ENCODE results near the gene NFIA. TPM values are rescaled to one million over a fixed set of nuclear protein-coding genes. Genes with fewer than 3 reads are reported as not detected.

NFIA gene
- total RNA-seq, 1 experiment from 2014 or later = 65.4 TPM

DNA sequence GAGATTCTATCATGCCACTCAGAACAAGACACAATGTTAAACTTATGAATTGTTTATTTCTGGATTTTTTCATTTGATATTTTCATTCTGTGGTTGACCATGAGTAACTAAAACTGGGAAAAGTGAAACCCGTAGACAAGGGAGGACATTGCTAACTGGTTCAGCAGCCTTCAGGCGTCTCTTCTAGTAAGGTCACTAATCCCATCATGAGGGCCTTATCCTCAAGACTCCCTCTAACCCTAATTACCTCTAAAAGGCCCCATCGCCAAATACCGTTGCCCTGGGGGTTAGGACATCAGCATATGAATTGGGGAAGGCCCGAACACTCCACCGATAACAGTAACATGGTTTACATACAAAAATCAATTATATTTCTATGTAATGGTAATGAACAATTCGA is 394.9 kb downstream of the NFIA start:
- H3K36me3 ChIP-seq (ENCODE audit: insufficient read depth, low read length, poor library complexity, severe bottlenecking) = no peaks in the 10 kb centered on the region
- H3K27me3 ChIP-seq (replicated peaks; ENCODE audit: insufficient read depth, low read depth, low read length, poor library complexity) = peaks cover 9% of the 10 kb centered on the region
- no peak for DNase-seq (ENCODE audit: low spot score)
- H3K27ac ChIP-seq (ENCODE audit: low read depth, low read length, poor library complexity, severe bottlenecking) = no peak overlapping the region
- no peak overlapping the region for H3K4me3 ChIP-seq (ENCODE audit: low read depth, low read length, poor library complexity, severe bottlenecking)
- intact Hi-C loops (cut with micrococcal nuclease; ENCODE audit: unreplicated experiment) = no loop called here
- H3K4me1 ChIP-seq (ENCODE audit: insufficient read depth, low read length, poor library complexity, severe bottlenecking) = no peaks in the 10 kb centered on the region
- BruUV-seq (replicated peaks) = no TSS peak
- ChIA-PET CTCF (no interaction called here), POLR2A (ENCODE audit: low non-redundant PET) (no interaction called here)
- TF ChIP-seq, protein P1, sequence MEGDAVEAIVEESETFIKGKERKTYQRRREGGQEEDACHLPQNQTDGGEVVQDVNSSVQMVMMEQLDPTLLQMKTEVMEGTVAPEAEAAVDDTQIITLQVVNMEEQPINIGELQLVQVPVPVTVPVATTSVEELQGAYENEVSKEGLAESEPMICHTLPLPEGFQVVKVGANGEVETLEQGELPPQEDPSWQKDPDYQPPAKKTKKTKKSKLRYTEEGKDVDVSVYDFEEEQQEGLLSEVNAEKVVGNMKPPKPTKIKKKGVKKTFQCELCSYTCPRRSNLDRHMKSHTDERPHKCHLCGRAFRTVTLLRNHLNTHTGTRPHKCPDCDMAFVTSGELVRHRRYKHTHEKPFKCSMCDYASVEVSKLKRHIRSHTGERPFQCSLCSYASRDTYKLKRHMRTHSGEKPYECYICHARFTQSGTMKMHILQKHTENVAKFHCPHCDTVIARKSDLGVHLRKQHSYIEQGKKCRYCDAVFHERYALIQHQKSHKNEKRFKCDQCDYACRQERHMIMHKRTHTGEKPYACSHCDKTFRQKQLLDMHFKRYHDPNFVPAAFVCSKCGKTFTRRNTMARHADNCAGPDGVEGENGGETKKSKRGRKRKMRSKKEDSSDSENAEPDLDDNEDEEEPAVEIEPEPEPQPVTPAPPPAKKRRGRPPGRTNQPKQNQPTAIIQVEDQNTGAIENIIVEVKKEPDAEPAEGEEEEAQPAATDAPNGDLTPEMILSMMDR (conservative IDR thresholded peaks at IDR 0.05; ENCODE audit: low read depth, low read length) = no peak
- no peak for TF ChIP-seq EZH2 (IDR thresholded peaks at IDR 0.05; ENCODE audit: borderline replicate concordance, low read depth, low read length, poor library complexity, severe bottlenecking)
- H3K9me3 ChIP-seq (ENCODE audit: low read depth, low read length, poor library complexity, severe bottlenecking) = no peaks in the 10 kb centered on the region

DNA sequence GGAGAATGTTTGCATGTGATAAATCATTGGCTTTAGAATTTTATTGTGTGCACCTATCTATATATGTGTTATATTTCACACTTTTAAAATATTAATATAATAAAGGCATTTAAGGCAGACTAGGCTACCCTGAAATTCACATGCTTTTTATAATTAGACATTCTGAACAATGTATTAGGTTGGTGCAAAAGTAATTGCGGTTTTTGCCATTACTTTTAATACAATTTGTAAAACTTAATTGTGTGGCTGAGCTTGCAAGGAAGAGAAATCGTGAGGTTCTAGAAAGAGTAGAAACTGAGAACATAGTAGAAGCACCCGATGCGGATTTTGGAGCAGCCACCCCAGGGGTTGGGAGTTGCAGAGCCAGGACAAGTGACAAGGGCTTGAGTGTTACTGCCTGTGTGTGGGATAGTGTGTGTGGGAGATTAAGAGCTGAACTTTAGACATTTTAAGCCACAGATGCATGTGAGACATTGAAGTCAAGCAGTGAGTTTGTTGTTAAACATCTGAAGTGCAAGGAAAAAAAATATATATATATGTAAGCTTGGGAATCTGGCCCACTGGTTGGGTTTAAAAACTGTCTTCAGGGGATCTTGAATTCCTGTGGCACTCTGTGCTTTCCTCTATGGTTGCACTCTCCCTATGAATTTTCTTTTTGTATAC is 398.0 kb downstream of the NFIA start:
- TF ChIP-seq, protein P1 (conservative IDR thresholded peaks at IDR 0.05; ENCODE audit: low read depth, low read length) = no peak
- TF ChIP-seq EZH2 (IDR thresholded peaks at IDR 0.05; ENCODE audit: borderline replicate concordance, low read depth, low read length, poor library complexity, severe bottlenecking) = no peak
- Histone ChIP-seq H3K36me3 (ENCODE audit: insufficient read depth, low read length, poor library complexity, severe bottlenecking) (no peaks in the 10 kb centered on the region), H3K9me3 (ENCODE audit: low read depth, low read length, poor library complexity, severe bottlenecking) (no peaks in the 10 kb centered on the region), H3K4me1 (ENCODE audit: insufficient read depth, low read length, poor library complexity, severe bottlenecking) (no peaks in the 10 kb centered on the region), H3K27me3 (replicated peaks; ENCODE audit: insufficient read depth, low read depth, low read length, poor library complexity) (peaks cover 9% of the 10 kb centered on the region), H3K4me3 (ENCODE audit: low read depth, low read length, poor library complexity, severe bottlenecking) (no peak overlapping the region), H3K27ac (ENCODE audit: low read depth, low read length, poor library complexity, severe bottlenecking) (no peak overlapping the region)
- POLR2A ChIA-PET (ENCODE audit: low non-redundant PET) = no interaction called here
- intact Hi-C loops (cut with micrococcal nuclease; ENCODE audit: unreplicated experiment) = no loop called here
- no TSS peak for BruUV-seq (replicated peaks)
- CTCF ChIA-PET = no interaction called here
- no peak for DNase-seq (ENCODE audit: low spot score)

DNA sequence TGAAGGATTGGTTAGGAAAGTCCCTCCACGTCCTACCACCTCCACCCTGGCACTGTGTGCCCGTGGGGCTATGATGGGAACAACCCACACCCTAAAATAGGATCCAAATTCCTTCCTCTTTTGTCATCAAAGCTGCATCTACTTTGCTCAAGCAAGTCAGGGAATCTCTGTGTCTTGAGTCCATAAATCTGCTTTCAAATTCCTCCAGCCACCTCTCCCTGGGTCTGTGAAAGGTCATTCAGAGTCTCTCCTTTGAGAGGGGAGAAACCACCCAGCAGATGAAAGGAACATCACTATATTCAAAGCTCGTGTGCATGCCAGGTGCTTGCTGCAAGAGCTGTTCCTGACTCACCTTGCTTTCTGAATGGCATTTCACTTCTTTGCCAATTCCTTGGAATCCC is 399.0 kb downstream of the NFIA start:
- Histone ChIP-seq H3K9me3 (ENCODE audit: low read depth, low read length, poor library complexity, severe bottlenecking) (no peaks in the 10 kb centered on the region), H3K36me3 (ENCODE audit: insufficient read depth, low read length, poor library complexity, severe bottlenecking) (no peaks in the 10 kb centered on the region), H3K4me3 (ENCODE audit: low read depth, low read length, poor library complexity, severe bottlenecking) (no peak overlapping the region), H3K27ac (ENCODE audit: low read depth, low read length, poor library complexity, severe bottlenecking) (no peak overlapping the region), H3K4me1 (ENCODE audit: insufficient read depth, low read length, poor library complexity, severe bottlenecking) (no peaks in the 10 kb centered on the region), H3K27me3 (replicated peaks; ENCODE audit: insufficient read depth, low read depth, low read length, poor library complexity) (peaks cover 9% of the 10 kb centered on the region)
- CTCF ChIA-PET = no interaction called here
- no peak for DNase-seq (ENCODE audit: low spot score)
- TF ChIP-seq EZH2 (IDR thresholded peaks at IDR 0.05; ENCODE audit: borderline replicate concordance, low read depth, low read length, poor library complexity, severe bottlenecking) = no peak
- TF ChIP-seq, protein P1 (conservative IDR thresholded peaks at IDR 0.05; ENCODE audit: low read depth, low read length) = no peak
- no TSS peak for BruUV-seq (replicated peaks)
- POLR2A ChIA-PET (ENCODE audit: low non-redundant PET) = no interaction called here
- intact Hi-C loops (cut with micrococcal nuclease; ENCODE audit: unreplicated experiment) = no loop called here
